GM23248 (cell line): ENCODE data around the gene NKAIN1.

Experiments used
- EZH2 ChIP-seq: fragments of 200-600 bp; sonication (generic); IDR thresholded peaks from 2 replicates; pipeline ENCODE4 v1.6.1; 2018; ENCODE audit warnings: antibody characterized with exemption, mild to moderate bottlenecking; ENCODE audit not compliant: insufficient read depth, poor library complexity, severe bottlenecking
- EZH2phosphoT487 ChIP-seq: fragments of 200-600 bp; sonication (generic); IDR thresholded peaks from 2 replicates; pipeline ENCODE4 v1.6.1; 2018; ENCODE audit warnings: antibody characterized with exemption, moderate library complexity, mild to moderate bottlenecking, low read depth; ENCODE audit not compliant: insufficient read depth

DNA sequence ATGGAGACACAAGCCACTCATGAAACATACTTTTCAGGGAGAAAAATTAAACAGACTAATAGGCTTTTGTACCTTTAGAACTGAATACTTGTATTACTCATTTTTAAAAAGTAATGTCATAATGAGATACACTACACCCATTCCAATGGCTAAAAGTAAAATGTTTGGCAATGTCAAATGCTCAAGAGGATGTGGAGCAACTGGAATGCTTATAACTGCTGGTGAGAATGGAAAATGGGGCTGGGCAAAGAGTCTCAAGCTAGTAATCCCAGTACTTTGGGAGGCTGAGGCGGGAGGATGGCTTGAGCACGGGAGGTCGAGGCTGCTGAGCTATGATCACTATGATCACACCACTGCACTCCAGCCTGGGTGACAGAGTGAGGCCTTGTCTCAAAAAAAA is 86.3 kb downstream of the NKAIN1 start:
- TF ChIP-seq EZH2 = no peak
- no peak for TF ChIP-seq EZH2phosphoT487
